Lower leg skin (tissue), 3 donors: ENCODE results near the gene CLEC16A.

Experiments used
- CTCF ChIP-seq, 3 donors: fragments of 450-650 bp; IDR thresholded peaks; one replicate each; pipeline ENCODE4 v1.5.1; 2016; ENCODE audit warnings: antibody characterized with exemption in 3 of 3, mild to moderate bottlenecking in 3 of 3, moderate library complexity in 2 of 3
- POLR2A ChIP-seq, 2 donors: fragments of 450-650 bp; IDR thresholded peaks; one replicate each; pipeline ENCODE4 v1.6.1; 2016 to 2017; ENCODE audit warnings: antibody characterized with exemption in 2 of 2, mild to moderate bottlenecking in 1 of 2, moderate library complexity in 1 of 2

- no peak for TF ChIP-seq CTCF (IDR thresholded peaks at IDR 0.05)
- no peak for TF ChIP-seq POLR2A (IDR thresholded peaks at IDR 0.05)
Measured at GRCh38 chr16:11090232-11090631, 145.9 kb downstream of the CLEC16A start.
